HepG2 (cell line): ENCODE data around the gene CUL7. TPM values are rescaled to one million over a fixed set of nuclear protein-coding genes. Genes with fewer than 3 reads are reported as not detected.

Experiments
- ATF7 ChIP-seq, 2 experiments: fragments of 450-650 bp in 1 of 2; sonication (generic) in 1 of 2; formaldehyde crosslinking in 1 of 2; IDR thresholded peaks; 2 replicates each; pipeline versions ENCODE4 v1.4.0 to v1.6.1; 2016 to 2020; ENCODE audit warnings: antibody characterized with exemption in 1 of 2, mild to moderate bottlenecking in 1 of 2, missing genetic modification reagents in 1 of 2
- DDIT3 ChIP-seq: sonication (generic); formaldehyde crosslinking; IDR thresholded peaks from 2 replicates; pipeline ENCODE4 v1.4.0; 2020; ENCODE audit warnings: mild to moderate bottlenecking, missing genetic modification reagents
- DNMT1 ChIP-seq: sonication (generic); formaldehyde crosslinking; IDR thresholded peaks from 2 replicates; pipeline ENCODE4 v1.5.1; 2020; ENCODE audit warnings: mild to moderate bottlenecking, missing genetic modification reagents
- ERF ChIP-seq: IDR thresholded peaks from 2 replicates; pipeline ENCODE4 v1.6.1; 2018; ENCODE audit warnings: missing biosample characterization, missing genetic modification reagents
- FOXJ3 ChIP-seq: sonication (generic); formaldehyde crosslinking; IDR thresholded peaks from 2 replicates; pipeline ENCODE4 v1.4.0; 2020; ENCODE audit warnings: missing genetic modification reagents, mild to moderate bottlenecking, borderline replicate concordance
- FOXM1 ChIP-seq: sonication (generic); formaldehyde crosslinking; IDR thresholded peaks from 2 replicates; pipeline ENCODE4 v1.5.0; 2020; ENCODE audit warnings: missing genetic modification reagents
- HBP1 ChIP-seq: IDR thresholded peaks from 2 replicates; pipeline ENCODE4 v1.6.1; 2016; ENCODE audit warnings: low read depth, control low read depth
- HOXA9 ChIP-seq: sonication (generic); formaldehyde crosslinking; IDR thresholded peaks from 2 replicates; pipeline ENCODE4 v1.8.1; 2022; ENCODE audit warnings: missing genetic modification reagents, mild to moderate bottlenecking, moderate library complexity, borderline replicate concordance
- RBM22 ChIP-seq: fragments of 200-400 bp; formaldehyde crosslinking; optimal IDR thresholded peaks from 2 replicates; pipeline ENCODE3; 2017; ENCODE audit warnings: mild to moderate bottlenecking, low read length, moderate library complexity
- SALL2 ChIP-seq: sonication (generic); formaldehyde crosslinking; IDR thresholded peaks from 2 replicates; pipeline ENCODE4 v1.8.1; 2023; ENCODE audit warnings: mild to moderate bottlenecking, missing genetic modification reagents, inconsistent platforms
- SOX13 ChIP-seq, 3 experiments: fragments of 450-650 bp in 1 of 3; sonication (generic) in 1 of 3; formaldehyde crosslinking in 1 of 3; IDR thresholded peaks in 2 of 3; conservative IDR thresholded peaks in 1 of 3; 2 replicates each; pipeline versions ENCODE4 v1.5.0 to v1.6.1; 2016 to 2020; ENCODE audit warnings: antibody characterized with exemption in 1 of 3, mild to moderate bottlenecking in 1 of 3, missing compliant biosample characterization in 1 of 3, missing genetic modification reagents in 1 of 3, moderate library complexity in 1 of 3
- TERF1 ChIP-seq: sonication (generic); formaldehyde crosslinking; IDR thresholded peaks from 2 replicates; pipeline ENCODE4 v1.8.0; 2022; ENCODE audit warnings: mild to moderate bottlenecking, missing genetic modification reagents, moderate library complexity
- ZNF570 ChIP-seq: sonication (generic); formaldehyde crosslinking; IDR thresholded peaks from 2 replicates; pipeline ENCODE4 v1.4.0; 2020; ENCODE audit warnings: mild to moderate bottlenecking, missing genetic modification reagents, borderline replicate concordance
- ZNF720 ChIP-seq: sonication (generic); formaldehyde crosslinking; IDR thresholded peaks from 2 replicates; pipeline ENCODE4 v1.4.0; 2020; ENCODE audit warnings: missing genetic modification reagents
- ZNF792 ChIP-seq: IDR thresholded peaks from 2 replicates; pipeline ENCODE4 v1.6.1; 2016
- ZNF841 ChIP-seq: sonication (generic); formaldehyde crosslinking; IDR thresholded peaks from 2 replicates; pipeline ENCODE4 v1.8.1; 2023; ENCODE audit warnings: missing genetic modification reagents, borderline replicate concordance
- ZNF879 ChIP-seq: sonication (generic); formaldehyde crosslinking; IDR thresholded peaks from 2 replicates; pipeline ENCODE4 v1.8.1; 2023; ENCODE audit warnings: missing genetic modification reagents
- polyA plus RNA-seq, 8 experiments: library from polyadenylated mRNA; depleted of rRNA in 3 of 8; stranded (reverse) in 7 of 8; unstranded in 1 of 8; fragments of >200 nt; fragmentation: Illumina TruSeq in 4 of 8; extraction: Trizol in 4 of 8; gene quantifications; 2 replicates each; pipeline versions ENCODE4 v1.2.1 to v1.2.3, GENCODE V29; 2011 to 2016; ENCODE audit warnings: low read depth in 4 of 8, missing spikeins in 1 of 8, mixed read lengths in 1 of 8; ENCODE audit not compliant: insufficient read depth in 1 of 8
- total RNA-seq, 5 experiments: library from RNA; depleted of rRNA; stranded (reverse); fragments of >200 nt; fragmentation: Illumina TruSeq; extraction: Trizol; gene quantifications; 2 replicates each; pipeline ENCODE4 v1.2.3, GENCODE V29; 2016; ENCODE audit warnings: low read depth in 1 of 5

Gene CUL7
- total and polyA plus RNA-seq, 2 of the 13 experiments (the other 11 are each of a cell fraction or from before 2014, with no cell fraction given): 32.0 to 60.7 TPM

- TF ChIP-seq ERF (CRISPR knock-in tag): 0 out of 2 replicates have a peak, but pooled peaks have one; percentile 39
- TF ChIP-seq SALL2 (CRISPR knock-in tag): no peak; the same call in 1 of the 2 replicates
- TF ChIP-seq FOXM1 (CRISPR knock-in tag): no peak
- no peak for TF ChIP-seq ZNF841 (CRISPR knock-in tag)
- TF ChIP-seq TERF1 (CRISPR knock-in tag): no peak
- no peak for TF ChIP-seq HBP1
- no peak; the same call in 1 of the 2 replicates for TF ChIP-seq ZNF570 (CRISPR knock-in tag)
- no peak for TF ChIP-seq ZNF879
- no peak for TF ChIP-seq SOX13 (IDR thresholded peaks at IDR 0.05)
- TF ChIP-seq SOX13 (CRISPR knock-in tag; conservative IDR thresholded peaks at IDR 0.05 in 1 of 2, IDR thresholded peaks at IDR 0.05 in 1 of 2): no peak
- no peak for TF ChIP-seq HOXA9 (CRISPR knock-in tag)
- TF ChIP-seq ZNF792 (CRISPR knock-in tag): no peak
- TF ChIP-seq DDIT3 (CRISPR knock-in tag): no peak
- no peak for TF ChIP-seq FOXJ3 (CRISPR knock-in tag)
- TF ChIP-seq RBM22: no peak
- 0 out of 2 replicates have a peak, but pooled peaks have one; percentile 79 for TF ChIP-seq DNMT1 (CRISPR knock-in tag)
- TF ChIP-seq ZNF720: no peak
- no peak for TF ChIP-seq ATF7 (IDR thresholded peaks at IDR 0.05)
- no peak for TF ChIP-seq ATF7 (CRISPR knock-in tag; IDR thresholded peaks at IDR 0.05)
Observed at GRCh38 chr6:43075670-43076463, 22.2 kb upstream of the CUL7 start, which contains the start of gene PTK7 (continued).
